ENCODE measurements around the gene HIRA. TPM values are rescaled to one million over a fixed set of nuclear protein-coding genes. Genes with fewer than 3 reads are reported as not detected.
"Not testable (repeated sequence)": the region's sequence is repeated elsewhere in the genome, so short reads cannot be mapped to it uniquely, and the experiment has no call there.

Gene HIRA
- total RNA-seq, 2 donors from 2014 or later: 30.7 to 36.6 TPM

- DNase-seq (no peak), ATAC-seq (replicated peaks in 1 of 2) (no peak)
- Mint-ChIP-seq H3K36me3 (ENCODE audit: insufficient read depth in 2 of 2) (peaks cover 19 to 45% of the 10 kb centered on the region in 2 donors), H3K27me3 (ENCODE audit: low read depth) (no peaks in the 10 kb centered on the region), H3K9me3 (peaks cover 3 to 9% of the 10 kb centered on the region in 2 donors), H3K4me1 (ENCODE audit: low read depth) (no peaks in the 10 kb centered on the region), H3K27ac (peak overlapping the region; percentile 71), H3K4me3 (no peak overlapping the region)
Measured at GRCh38 chr22:19344420-19344819, 87.1 kb downstream of the HIRA start.

GRCh38 chr22:19343470-19343869, 88.1 kb downstream of the HIRA start:
- H3K27me3 Mint-ChIP-seq (ENCODE audit: low read depth): no peaks in the 10 kb centered on the region
- DNase-seq (no peak), ATAC-seq (replicated peaks in 1 of 2) (no peak)
- H3K27ac Mint-ChIP-seq: no peak overlapping the region
- H3K36me3 Mint-ChIP-seq (ENCODE audit: insufficient read depth in 2 of 2): peaks cover 24 to 52% of the 10 kb centered on the region in 2 donors
- no peaks in the 10 kb centered on the region for H3K4me1 Mint-ChIP-seq (ENCODE audit: low read depth)
- H3K9me3 Mint-ChIP-seq: peaks cover 7 to 9% of the 10 kb centered on the region in 2 donors
- no peak overlapping the region for H3K4me3 Mint-ChIP-seq

GRCh38 chr22:19341500-19341899, 90.0 kb downstream of the HIRA start:
- Mint-ChIP-seq H3K27ac (no peak overlapping the region), H3K36me3 (ENCODE audit: insufficient read depth in 2 of 2) (peaks cover 39 to 66% of the 10 kb centered on the region in 2 donors), H3K27me3 (ENCODE audit: low read depth) (no peaks in the 10 kb centered on the region), H3K9me3 (peaks cover 14 to 15% of the 10 kb centered on the region in 2 donors), H3K4me1 (ENCODE audit: low read depth) (no peaks in the 10 kb centered on the region), H3K4me3 (no peak overlapping the region)
- DNase-seq (no peak), ATAC-seq (replicated peaks in 1 of 2) (no peak)

GRCh38 chr22:19337137-19337536, 94.4 kb downstream of the HIRA start:
- Mint-ChIP-seq H3K27ac (peak overlapping the region; percentile 42), H3K4me3 (no peak overlapping the region), H3K4me1 (ENCODE audit: low read depth) (no peaks in the 10 kb centered on the region), H3K9me3 (peaks cover 20 to 23% of the 10 kb centered on the region in 2 donors), H3K27me3 (ENCODE audit: low read depth) (no peaks in the 10 kb centered on the region), H3K36me3 (ENCODE audit: insufficient read depth in 2 of 2) (peaks cover 55 to 79% of the 10 kb centered on the region in 2 donors)
- ATAC-seq (replicated peaks in 1 of 2): no peak
- DNase-seq: no peak

GRCh38 chr22:19336133-19337075, 95.1 kb downstream of the HIRA start:
- Mint-ChIP-seq H3K9me3 (peaks cover 13 to 20% of the 10 kb centered on the region in 2 donors), H3K27ac (no peak overlapping the region), H3K36me3 (ENCODE audit: insufficient read depth in 2 of 2) (peaks cover 53 to 74% of the 10 kb centered on the region in 2 donors), H3K27me3 (ENCODE audit: low read depth) (no peaks in the 10 kb centered on the region), H3K4me3 (no peak overlapping the region), H3K4me1 (ENCODE audit: low read depth) (no peaks in the 10 kb centered on the region)
- DNase-seq (no peak), ATAC-seq (replicated peaks in 1 of 2) (no peak)

GRCh38 chr22:19331975-19332374, 99.6 kb downstream of the HIRA start:
- peaks cover 43 to 58% of the 10 kb centered on the region in 2 donors for H3K36me3 Mint-ChIP-seq (ENCODE audit: insufficient read depth in 2 of 2)
- H3K4me3 Mint-ChIP-seq: no peak overlapping the region
- no peaks in the 10 kb centered on the region for H3K4me1 Mint-ChIP-seq (ENCODE audit: low read depth)
- ATAC-seq (replicated peaks in 1 of 2) (no peak), DNase-seq (no peak)
- H3K27me3 Mint-ChIP-seq (ENCODE audit: low read depth): no peaks in the 10 kb centered on the region
- peaks cover 7 to 11% of the 10 kb centered on the region in 2 donors for H3K9me3 Mint-ChIP-seq
- H3K27ac Mint-ChIP-seq: peak overlapping the region; percentile 27

- H3K36me3 Mint-ChIP-seq (ENCODE audit: insufficient read depth in 2 of 2): peaks cover 39 to 53% of the 10 kb centered on the region in 2 donors
- no peaks in the 10 kb centered on the region for H3K4me1 Mint-ChIP-seq (ENCODE audit: low read depth)
- H3K9me3 Mint-ChIP-seq: peaks cover 7 to 11% of the 10 kb centered on the region in 2 donors
- DNase-seq (no peak), ATAC-seq (replicated peaks in 1 of 2) (no peak)
- no peak overlapping the region for H3K27ac Mint-ChIP-seq
- H3K4me3 Mint-ChIP-seq: no peak overlapping the region
- H3K27me3 Mint-ChIP-seq (ENCODE audit: low read depth): no peaks in the 10 kb centered on the region
Measured at GRCh38 chr22:19331474-19331873, 100.1 kb downstream of the HIRA start.

GRCh38 chr22:19330865-19331418, 100.6 kb downstream of the HIRA start:
- H3K9me3 Mint-ChIP-seq: peaks cover 7 to 9% of the 10 kb centered on the region in 2 donors

GRCh38 chr22:19330205-19330604, 101.3 kb downstream of the HIRA start:
- not testable (repeated sequence) for H3K27ac Mint-ChIP-seq; H3K9me3 Mint-ChIP-seq; ATAC-seq (replicated peaks in 1 of 2); H3K27me3 Mint-ChIP-seq (ENCODE audit: low read depth); H3K4me3 Mint-ChIP-seq; DNase-seq; H3K4me1 Mint-ChIP-seq (ENCODE audit: low read depth)
- peaks cover 31 to 42% of the 10 kb centered on the region in 2 donors for H3K36me3 Mint-ChIP-seq (ENCODE audit: insufficient read depth in 2 of 2)

More at GRCh38 chr22:19330865-19331418, 100.6 kb downstream of the HIRA start:
- DNase-seq (no peak), ATAC-seq (replicated peaks in 1 of 2) (no peak)
- Mint-ChIP-seq H3K4me1 (ENCODE audit: low read depth) (no peaks in the 10 kb centered on the region), H3K27me3 (ENCODE audit: low read depth) (no peaks in the 10 kb centered on the region), H3K27ac (no peak overlapping the region), H3K4me3 (no peak overlapping the region), H3K36me3 (ENCODE audit: insufficient read depth in 2 of 2) (peaks cover 35 to 48% of the 10 kb centered on the region in 2 donors)

- H3K27ac Mint-ChIP-seq: no peak overlapping the region
Measured at GRCh38 chr22:19329454-19329853, 102.1 kb downstream of the HIRA start.

GRCh38 chr22:19325296-19325948, 106.1 kb downstream of the HIRA start:
- Mint-ChIP-seq H3K9me3 (peaks cover 2% of the 10 kb centered on the region in 2 donors), H3K27ac (no peak overlapping the region), H3K27me3 (ENCODE audit: low read depth) (no peaks in the 10 kb centered on the region), H3K36me3 (ENCODE audit: insufficient read depth in 2 of 2) (peaks cover 14 to 18% of the 10 kb centered on the region in 2 donors), H3K4me1 (ENCODE audit: low read depth) (no peaks in the 10 kb centered on the region), H3K4me3 (no peak overlapping the region)
- no peak for DNase-seq
- ATAC-seq (replicated peaks in 1 of 2): no peak

More at GRCh38 chr22:19329454-19329853, 102.1 kb downstream of the HIRA start:
- H3K4me3 Mint-ChIP-seq: no peak overlapping the region
- ATAC-seq (replicated peaks in 1 of 2) (no peak), DNase-seq (no peak)
- no peaks in the 10 kb centered on the region for H3K4me1 Mint-ChIP-seq (ENCODE audit: low read depth)
- H3K9me3 Mint-ChIP-seq: peaks cover 2 to 5% of the 10 kb centered on the region in 2 donors
- peaks cover 28 to 37% of the 10 kb centered on the region in 2 donors for H3K36me3 Mint-ChIP-seq (ENCODE audit: insufficient read depth in 2 of 2)
- H3K27me3 Mint-ChIP-seq (ENCODE audit: low read depth): no peaks in the 10 kb centered on the region

GRCh38 chr22:19323420-19323819, 108.1 kb downstream of the HIRA start:
- H3K27me3 Mint-ChIP-seq (ENCODE audit: low read depth); DNase-seq; H3K4me3 Mint-ChIP-seq; H3K9me3 Mint-ChIP-seq; ATAC-seq (replicated peaks in 1 of 2); H3K4me1 Mint-ChIP-seq (ENCODE audit: low read depth); H3K27ac Mint-ChIP-seq; H3K36me3 Mint-ChIP-seq (ENCODE audit: insufficient read depth in 2 of 2): not testable (repeated sequence)

GRCh38 chr22:19321757-19322156, 109.8 kb downstream of the HIRA start:
- Mint-ChIP-seq H3K27me3 (ENCODE audit: low read depth) (no peaks in the 10 kb centered on the region), H3K27ac (no peak overlapping the region), H3K36me3 (ENCODE audit: insufficient read depth in 2 of 2) (peaks cover 4 to 6% of the 10 kb centered on the region in 2 donors), H3K4me1 (ENCODE audit: low read depth) (no peaks in the 10 kb centered on the region), H3K4me3 (no peak overlapping the region), H3K9me3 (peaks cover under 1 to 8% of the 10 kb centered on the region in 2 donors)
- DNase-seq (no peak), ATAC-seq (replicated peaks in 1 of 2) (no peak)

Measured in activated T-cell treated with anti-CD3 and anti-CD28 coated beads, Interleukin-2, amount 50 U/mL, for 72 hours (primary cell).